HepG2 (cell line): ENCODE measurements around the gene TIMM10.

Experiments used
- ELF4 ChIP-seq: sonication (generic); formaldehyde crosslinking; IDR thresholded peaks from 2 replicates; pipeline ENCODE4 v1.5.0; 2020; ENCODE audit warnings: missing genetic modification reagents, mild to moderate bottlenecking, moderate library complexity, borderline replicate concordance
- ETV5 ChIP-seq: IDR thresholded peaks from 2 replicates; pipeline ENCODE4 v1.6.1; 2018; ENCODE audit warnings: missing biosample characterization, missing genetic modification reagents, inconsistent platforms, borderline replicate concordance
- FOXA3 ChIP-seq: IDR thresholded peaks from 2 replicates; pipeline ENCODE4 v1.6.1; 2016; ENCODE audit warnings: missing genetic modification reagents, missing compliant biosample characterization
- MLLT10 ChIP-seq: sonication (generic); formaldehyde crosslinking; IDR thresholded peaks from 2 replicates; pipeline ENCODE4 v1.4.0; 2020; ENCODE audit warnings: missing genetic modification reagents
- NR1H2 ChIP-seq: sonication (generic); formaldehyde crosslinking; IDR thresholded peaks from 2 replicates; pipeline ENCODE4 v1.8.1; 2022; ENCODE audit warnings: low read depth, missing genetic modification reagents, borderline replicate concordance
- RFX5 ChIP-seq: IDR thresholded peaks from 2 replicates; pipeline ENCODE4 v1.6.1; 2011; ENCODE audit warnings: low read depth, low read length, improper control_type of control experiment
- SIN3A ChIP-seq: IDR thresholded peaks from 2 replicates; pipeline ENCODE4 v1.6.1; 2011; ENCODE audit warnings: low read depth, mild to moderate bottlenecking, control low read depth, low read length, borderline replicate concordance
- SMC3 ChIP-seq: IDR thresholded peaks from 2 replicates; pipeline ENCODE4 v1.6.1; 2011; ENCODE audit warnings: low read length, improper control_type of control experiment
- TF ChIP-seq, protein P1 (sequence below), 2 experiments: IDR thresholded peaks; 2 replicates each; pipeline ENCODE4 v1.6.1; 2011 to 2012; ENCODE audit warnings: low read length in 2 of 2, borderline replicate concordance in 1 of 2, low read depth in 1 of 2, mild to moderate bottlenecking in 1 of 2, moderate library complexity in 1 of 2
- TF ChIP-seq, protein P2 (sequence below): sonication (generic); formaldehyde crosslinking; IDR thresholded peaks from 2 replicates; pipeline ENCODE4 v1.5.1; 2020; ENCODE audit warnings: missing genetic modification reagents, mild to moderate bottlenecking, borderline replicate concordance
- TF ChIP-seq, protein P3 (sequence below): sonication (generic); formaldehyde crosslinking; IDR thresholded peaks from 2 replicates; pipeline ENCODE4 v1.5.0; 2020; ENCODE audit warnings: mild to moderate bottlenecking, missing genetic modification reagents, moderate library complexity

DNA sequence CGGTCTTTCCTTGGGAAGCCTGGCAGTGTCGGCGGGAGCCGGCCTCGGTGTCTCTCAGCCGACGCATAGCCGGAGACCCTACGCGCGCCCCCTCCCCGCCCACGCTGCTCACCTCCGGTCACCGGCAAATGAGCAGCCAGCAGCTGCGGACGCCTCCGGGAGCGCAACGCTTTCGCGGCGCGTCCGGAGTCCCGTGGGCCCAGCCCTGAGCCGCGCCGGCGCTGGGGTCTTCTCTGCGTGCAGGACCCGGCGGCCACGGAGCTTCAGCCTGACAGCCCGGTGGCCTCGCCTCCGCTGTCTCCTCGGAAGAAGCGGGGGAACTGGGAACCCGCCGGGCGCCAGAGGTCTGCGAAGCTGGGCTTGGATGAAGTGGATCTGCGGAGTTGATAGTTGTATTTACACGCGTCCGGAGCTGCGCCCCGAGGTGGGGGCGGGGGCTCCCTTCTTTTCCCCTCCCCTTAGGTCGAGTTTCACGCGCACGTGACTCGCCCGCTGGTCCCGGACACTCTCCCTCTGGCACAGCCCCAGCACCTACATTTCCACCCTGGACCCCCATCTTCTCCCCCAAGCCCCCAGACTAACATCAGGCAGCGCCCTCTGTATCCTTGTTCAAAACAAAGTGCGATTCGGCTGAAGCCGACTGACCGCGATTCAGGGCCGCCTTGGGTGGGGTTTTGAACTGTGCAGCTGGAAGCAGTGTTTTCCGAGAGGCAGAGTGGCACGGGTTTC, 15.1 kb downstream of the TIMM10 start, which contains the start of gene SLC43A1:
- TF ChIP-seq ELF4 (CRISPR knock-in tag) (no peak), ETV5 (CRISPR knock-in tag) (peak; percentile 14; the same call in 1 of the 2 replicates), SMC3 (no peak), RFX5 (no peak), SIN3A (peak; percentile 49; the same call in 1 of the 2 replicates), FOXA3 (peak; percentile 68), MLLT10 (CRISPR knock-in tag) (no peak), NR1H2 (CRISPR knock-in tag) (no peak)
- TF ChIP-seq, protein P1, sequence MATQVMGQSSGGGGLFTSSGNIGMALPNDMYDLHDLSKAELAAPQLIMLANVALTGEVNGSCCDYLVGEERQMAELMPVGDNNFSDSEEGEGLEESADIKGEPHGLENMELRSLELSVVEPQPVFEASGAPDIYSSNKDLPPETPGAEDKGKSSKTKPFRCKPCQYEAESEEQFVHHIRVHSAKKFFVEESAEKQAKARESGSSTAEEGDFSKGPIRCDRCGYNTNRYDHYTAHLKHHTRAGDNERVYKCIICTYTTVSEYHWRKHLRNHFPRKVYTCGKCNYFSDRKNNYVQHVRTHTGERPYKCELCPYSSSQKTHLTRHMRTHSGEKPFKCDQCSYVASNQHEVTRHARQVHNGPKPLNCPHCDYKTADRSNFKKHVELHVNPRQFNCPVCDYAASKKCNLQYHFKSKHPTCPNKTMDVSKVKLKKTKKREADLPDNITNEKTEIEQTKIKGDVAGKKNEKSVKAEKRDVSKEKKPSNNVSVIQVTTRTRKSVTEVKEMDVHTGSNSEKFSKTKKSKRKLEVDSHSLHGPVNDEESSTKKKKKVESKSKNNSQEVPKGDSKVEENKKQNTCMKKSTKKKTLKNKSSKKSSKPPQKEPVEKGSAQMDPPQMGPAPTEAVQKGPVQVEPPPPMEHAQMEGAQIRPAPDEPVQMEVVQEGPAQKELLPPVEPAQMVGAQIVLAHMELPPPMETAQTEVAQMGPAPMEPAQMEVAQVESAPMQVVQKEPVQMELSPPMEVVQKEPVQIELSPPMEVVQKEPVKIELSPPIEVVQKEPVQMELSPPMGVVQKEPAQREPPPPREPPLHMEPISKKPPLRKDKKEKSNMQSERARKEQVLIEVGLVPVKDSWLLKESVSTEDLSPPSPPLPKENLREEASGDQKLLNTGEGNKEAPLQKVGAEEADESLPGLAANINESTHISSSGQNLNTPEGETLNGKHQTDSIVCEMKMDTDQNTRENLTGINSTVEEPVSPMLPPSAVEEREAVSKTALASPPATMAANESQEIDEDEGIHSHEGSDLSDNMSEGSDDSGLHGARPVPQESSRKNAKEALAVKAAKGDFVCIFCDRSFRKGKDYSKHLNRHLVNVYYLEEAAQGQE (IDR thresholded peaks at IDR 0.05; ENCODE audit: borderline replicate concordance in 1 of 2, low read depth in 1 of 2, low read length in 2 of 2), result 0 out of 4 replicates have a peak, but pooled peaks of 1 of the 2 experiments have one; percentile 40
- TF ChIP-seq, protein P2, sequence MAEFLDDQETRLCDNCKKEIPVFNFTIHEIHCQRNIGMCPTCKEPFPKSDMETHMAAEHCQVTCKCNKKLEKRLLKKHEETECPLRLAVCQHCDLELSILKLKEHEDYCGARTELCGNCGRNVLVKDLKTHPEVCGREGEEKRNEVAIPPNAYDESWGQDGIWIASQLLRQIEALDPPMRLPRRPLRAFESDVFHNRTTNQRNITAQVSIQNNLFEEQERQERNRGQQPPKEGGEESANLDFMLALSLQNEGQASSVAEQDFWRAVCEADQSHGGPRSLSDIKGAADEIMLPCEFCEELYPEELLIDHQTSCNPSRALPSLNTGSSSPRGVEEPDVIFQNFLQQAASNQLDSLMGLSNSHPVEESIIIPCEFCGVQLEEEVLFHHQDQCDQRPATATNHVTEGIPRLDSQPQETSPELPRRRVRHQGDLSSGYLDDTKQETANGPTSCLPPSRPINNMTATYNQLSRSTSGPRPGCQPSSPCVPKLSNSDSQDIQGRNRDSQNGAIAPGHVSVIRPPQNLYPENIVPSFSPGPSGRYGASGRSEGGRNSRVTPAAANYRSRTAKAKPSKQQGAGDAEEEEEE (CRISPR knock-in tag), result peak; percentile 28; the same call in 1 of the 2 replicates
- TF ChIP-seq, protein P3, sequence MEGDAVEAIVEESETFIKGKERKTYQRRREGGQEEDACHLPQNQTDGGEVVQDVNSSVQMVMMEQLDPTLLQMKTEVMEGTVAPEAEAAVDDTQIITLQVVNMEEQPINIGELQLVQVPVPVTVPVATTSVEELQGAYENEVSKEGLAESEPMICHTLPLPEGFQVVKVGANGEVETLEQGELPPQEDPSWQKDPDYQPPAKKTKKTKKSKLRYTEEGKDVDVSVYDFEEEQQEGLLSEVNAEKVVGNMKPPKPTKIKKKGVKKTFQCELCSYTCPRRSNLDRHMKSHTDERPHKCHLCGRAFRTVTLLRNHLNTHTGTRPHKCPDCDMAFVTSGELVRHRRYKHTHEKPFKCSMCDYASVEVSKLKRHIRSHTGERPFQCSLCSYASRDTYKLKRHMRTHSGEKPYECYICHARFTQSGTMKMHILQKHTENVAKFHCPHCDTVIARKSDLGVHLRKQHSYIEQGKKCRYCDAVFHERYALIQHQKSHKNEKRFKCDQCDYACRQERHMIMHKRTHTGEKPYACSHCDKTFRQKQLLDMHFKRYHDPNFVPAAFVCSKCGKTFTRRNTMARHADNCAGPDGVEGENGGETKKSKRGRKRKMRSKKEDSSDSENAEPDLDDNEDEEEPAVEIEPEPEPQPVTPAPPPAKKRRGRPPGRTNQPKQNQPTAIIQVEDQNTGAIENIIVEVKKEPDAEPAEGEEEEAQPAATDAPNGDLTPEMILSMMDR (CRISPR knock-in tag), result peak; percentile 32
